ENCODE data around the gene TMX1. TPM values are rescaled to one million over a fixed set of nuclear protein-coding genes. Genes with fewer than 3 reads are reported as not detected.
A peak's percentile ranks its signal among the peaks of the same experiment; 100 is the strongest.

Gene TMX1
- total RNA-seq, 1 donor: 85.1 TPM

GRCh38 chr14:51295646-51296263, 55.7 kb downstream of the TMX1 start:
- no peak for TF ChIP-seq CTCF (IDR thresholded peaks at IDR 0.05; ENCODE audit: insufficient read depth, low read depth, low read length)
- no peak overlapping the region for H3K4me3 ChIP-seq (ENCODE audit: low read depth, low read length)
- no peak for DNase-seq (ENCODE audit: low read depth)

DNA sequence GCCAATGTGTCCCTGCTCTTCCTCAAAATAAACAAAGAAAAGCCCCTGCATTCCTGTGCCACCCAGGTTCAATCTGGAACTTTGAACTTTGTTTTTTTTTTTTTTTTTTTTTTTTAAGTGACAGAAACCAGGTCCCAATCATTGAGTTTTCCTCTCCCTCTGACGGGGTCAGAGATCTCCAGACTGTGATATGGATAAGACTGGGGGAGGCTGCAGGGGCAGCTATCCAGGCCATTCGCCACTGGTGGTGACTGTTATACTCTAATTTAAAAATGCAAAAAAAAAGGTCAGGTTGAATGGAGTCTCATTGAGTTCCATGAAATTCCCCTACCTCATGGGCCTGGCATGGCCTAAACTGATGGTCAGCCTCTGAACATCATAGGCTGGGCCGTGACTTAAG, 57.0 kb downstream of the TMX1 start:
- TF ChIP-seq CTCF (IDR thresholded peaks at IDR 0.05; ENCODE audit: insufficient read depth, low read depth, low read length): no peak
- H3K4me3 ChIP-seq (ENCODE audit: low read depth, low read length): no peak overlapping the region
- DNase-seq (ENCODE audit: low read depth): no peak

DNA sequence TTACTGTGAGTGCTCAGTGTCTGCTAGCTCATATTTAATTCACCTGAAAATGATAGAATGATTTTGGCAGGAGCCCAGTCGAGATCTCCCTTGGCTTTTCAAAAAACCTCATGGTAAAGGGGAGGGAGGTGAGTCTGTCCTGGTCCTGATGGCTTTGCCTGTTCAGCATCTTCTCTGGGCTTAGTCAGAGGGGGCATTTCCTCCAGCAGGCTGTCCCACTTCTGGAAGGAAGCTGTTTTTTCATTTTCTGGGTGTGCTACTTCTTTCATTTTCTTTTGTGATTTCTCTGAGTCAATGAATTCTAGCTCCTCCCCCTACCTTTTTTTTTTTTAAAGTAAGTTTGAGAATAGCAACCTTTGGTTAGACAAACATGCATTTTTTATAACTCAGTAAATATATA, 58.8 kb downstream of the TMX1 start:
- H3K4me3 ChIP-seq (ENCODE audit: low read depth, low read length): no peak overlapping the region
- DNase-seq (ENCODE audit: low read depth): no peak
- TF ChIP-seq CTCF (IDR thresholded peaks at IDR 0.05; ENCODE audit: insufficient read depth, low read depth, low read length): no peak

DNA sequence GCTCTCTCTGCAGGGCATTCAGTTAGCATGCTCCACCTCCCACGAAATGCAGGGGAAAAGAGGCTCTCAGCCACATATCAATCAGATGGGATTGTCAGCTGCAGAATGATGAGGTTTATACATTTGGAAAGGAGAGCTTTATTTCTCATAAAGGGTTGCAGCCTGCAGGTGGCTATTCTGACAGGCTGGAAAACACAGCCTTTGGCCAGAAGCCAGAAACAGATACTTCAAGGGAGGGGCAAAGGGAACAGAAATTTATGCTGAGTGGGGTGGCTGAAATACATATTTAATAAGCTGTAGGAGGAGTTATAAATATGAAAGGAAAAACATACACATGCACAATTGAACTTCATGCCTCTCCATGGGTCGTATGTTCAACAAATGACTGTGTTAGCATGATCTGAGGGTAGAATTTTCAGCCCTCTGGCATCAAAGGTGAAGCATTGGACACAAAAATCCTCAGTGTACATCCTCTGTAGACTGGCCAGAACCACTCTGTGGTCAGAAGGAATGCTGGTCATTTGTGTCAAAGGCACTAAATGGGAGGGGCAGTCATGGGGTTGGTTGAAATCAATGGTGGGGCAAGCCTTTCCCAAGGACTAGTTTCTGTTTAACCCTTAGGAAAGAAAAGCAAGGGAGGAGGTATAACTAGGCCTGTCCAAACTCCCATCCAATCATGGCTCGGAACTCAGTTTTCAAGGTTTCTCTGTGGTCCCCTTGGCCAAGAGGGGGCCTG, 62.4 kb downstream of the TMX1 start:
- peak; percentile 65 for DNase-seq (ENCODE audit: low read depth)
- H3K4me3 ChIP-seq (ENCODE audit: low read depth, low read length): no peak overlapping the region
- TF ChIP-seq CTCF (IDR thresholded peaks at IDR 0.05; ENCODE audit: insufficient read depth, low read depth, low read length): no peak

DNA sequence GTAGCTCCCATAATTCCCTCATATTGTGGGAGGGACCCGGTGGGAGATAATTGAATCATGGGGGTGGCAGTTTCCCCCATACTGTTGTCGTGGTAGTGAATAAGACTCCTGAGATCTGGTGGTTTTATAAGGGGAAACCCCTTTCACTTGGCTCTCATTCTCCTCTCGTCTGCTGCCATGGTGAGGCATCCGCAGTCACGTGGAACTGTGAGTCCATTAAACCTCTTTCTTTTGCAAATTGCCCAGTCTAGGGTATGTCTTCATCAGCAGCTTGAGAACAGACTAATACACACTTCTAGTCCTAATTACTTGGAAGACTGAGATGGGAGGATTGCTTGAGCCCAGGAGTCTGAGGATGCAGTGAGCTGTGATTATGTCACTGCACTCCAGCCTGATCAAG, 64.4 kb downstream of the TMX1 start:
- peak; percentile 39 for DNase-seq (ENCODE audit: low read depth)
- TF ChIP-seq CTCF (IDR thresholded peaks at IDR 0.05; ENCODE audit: insufficient read depth, low read depth, low read length): no peak
- no peak overlapping the region for H3K4me3 ChIP-seq (ENCODE audit: low read depth, low read length)

DNA sequence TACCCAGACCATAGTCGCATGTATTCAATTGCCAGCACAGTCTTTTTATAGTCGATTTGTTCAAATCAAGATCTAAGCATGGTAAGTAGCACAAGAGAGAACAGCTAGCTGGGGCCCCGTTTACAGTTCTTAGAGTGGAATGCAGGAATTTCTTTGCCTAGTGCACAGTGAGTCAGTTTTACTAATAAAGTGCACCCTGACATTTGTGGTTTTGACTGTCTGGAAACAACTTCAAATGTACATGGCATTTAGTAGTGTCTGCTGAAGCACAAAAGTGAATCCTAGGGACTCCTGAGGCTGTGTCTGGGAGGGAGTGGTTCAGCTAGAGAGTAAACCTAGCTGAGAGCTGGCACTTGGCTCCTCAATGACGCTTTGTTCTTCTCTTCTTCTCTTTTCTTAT, 64.9 kb downstream of the TMX1 start:
- H3K4me3 ChIP-seq (ENCODE audit: low read depth, low read length): no peak overlapping the region
- no peak for TF ChIP-seq CTCF (IDR thresholded peaks at IDR 0.05; ENCODE audit: insufficient read depth, low read depth, low read length)
- DNase-seq (ENCODE audit: low read depth): peak; percentile 95

Measured in fibroblast of villous mesenchyme (primary cell).